GM21360 (cell line): Measurements from ENCODE around the gene UBASH3B.

Source experiments
- ATAC-seq: cut with Tn5 transposase; IDR thresholded peaks from one replicate; pipeline ENCODE4 v1.9.1; 2021; ENCODE audit warnings: mild to moderate bottlenecking, moderate library complexity; ENCODE audit not compliant: unreplicated experiment

UBASH3B gene

GRCh38 chr11:122750049-122750448 is 94.5 kb downstream of the UBASH3B start:
- ATAC-seq = no peak

GRCh38 chr11:122751292-122752070 is 96.0 kb downstream of the UBASH3B start:
- ATAC-seq = no peak

GRCh38 chr11:122754028-122754427 is 98.5 kb downstream of the UBASH3B start:
- no peak for ATAC-seq

GRCh38 chr11:122754553-122755322 is 99.2 kb downstream of the UBASH3B start:
- peak; percentile 58 for ATAC-seq

DNA sequence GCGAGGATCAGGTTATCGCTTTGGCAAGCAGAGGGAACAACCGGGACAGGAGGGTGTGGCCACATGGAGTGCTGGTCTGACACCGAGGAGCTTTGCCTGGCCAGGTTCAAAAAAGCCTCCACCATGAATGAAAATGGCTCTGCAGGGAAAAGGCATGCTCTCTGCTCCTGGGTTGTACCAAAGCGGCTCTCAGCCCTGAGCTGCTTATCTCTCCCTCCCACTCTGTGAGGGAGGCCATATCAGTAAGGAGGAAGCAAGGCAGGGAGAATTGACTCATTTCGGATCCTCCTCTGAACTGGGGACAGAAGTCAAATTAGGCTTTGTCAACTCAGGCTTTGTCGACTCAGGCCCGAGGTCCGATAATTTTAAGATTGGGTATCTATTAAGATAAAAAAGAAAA is 99.9 kb downstream of the UBASH3B start:
- no peak for ATAC-seq

GRCh38 chr11:122755941-122756340 is 100.4 kb downstream of the UBASH3B start:
- ATAC-seq = no peak

DNA sequence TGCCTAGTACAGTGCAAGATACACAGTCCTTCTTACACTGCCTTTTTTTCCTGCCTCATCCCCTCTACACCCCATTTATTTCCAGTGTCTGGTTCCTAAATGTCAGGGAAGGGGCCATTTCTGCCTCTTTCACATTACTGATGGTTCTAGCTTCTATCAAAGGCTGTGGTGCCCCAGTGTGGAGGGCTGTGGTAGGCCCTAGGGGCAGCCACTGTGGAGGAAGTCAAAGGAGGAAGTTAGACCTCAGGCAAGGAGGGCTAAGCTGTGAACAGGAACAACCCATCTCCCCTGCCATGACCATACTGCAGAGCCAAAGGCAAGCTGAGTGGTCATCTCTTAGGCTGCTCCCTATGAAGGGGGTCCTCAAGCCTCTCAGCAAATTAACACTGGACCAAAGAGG is 100.9 kb downstream of the UBASH3B start:
- no peak for ATAC-seq

- no peak for ATAC-seq
Measured at GRCh38 chr11:122757201-122757600, 101.7 kb downstream of the UBASH3B start.

GRCh38 chr11:122758339-122758738 is 102.8 kb downstream of the UBASH3B start:
- no peak for ATAC-seq

DNA sequence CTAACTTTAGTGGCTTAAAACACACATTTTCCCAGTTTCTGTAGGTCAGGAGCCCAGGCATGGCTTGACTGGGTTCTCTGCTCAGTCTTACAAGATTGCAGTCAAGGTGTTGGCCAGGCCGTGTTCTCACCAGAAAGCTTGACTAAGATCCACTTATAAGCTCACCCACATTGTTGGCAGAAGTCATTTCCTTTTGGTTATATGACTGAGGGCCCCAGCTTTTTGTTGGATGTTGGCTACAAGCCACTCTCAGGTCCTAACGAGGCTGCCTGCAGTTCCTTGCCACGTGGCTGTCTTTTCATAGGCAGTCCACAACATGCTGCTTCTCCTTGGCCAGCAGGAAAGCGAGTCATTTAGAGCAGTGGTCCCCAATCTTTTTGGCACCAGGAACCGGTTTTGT is 103.5 kb downstream of the UBASH3B start:
- no peak for ATAC-seq

GRCh38 chr11:122763108-122763507 is 107.6 kb downstream of the UBASH3B start:
- ATAC-seq = no peak

GRCh38 chr11:122764371-122765090 is 109.0 kb downstream of the UBASH3B start:
- no peak for ATAC-seq

DNA sequence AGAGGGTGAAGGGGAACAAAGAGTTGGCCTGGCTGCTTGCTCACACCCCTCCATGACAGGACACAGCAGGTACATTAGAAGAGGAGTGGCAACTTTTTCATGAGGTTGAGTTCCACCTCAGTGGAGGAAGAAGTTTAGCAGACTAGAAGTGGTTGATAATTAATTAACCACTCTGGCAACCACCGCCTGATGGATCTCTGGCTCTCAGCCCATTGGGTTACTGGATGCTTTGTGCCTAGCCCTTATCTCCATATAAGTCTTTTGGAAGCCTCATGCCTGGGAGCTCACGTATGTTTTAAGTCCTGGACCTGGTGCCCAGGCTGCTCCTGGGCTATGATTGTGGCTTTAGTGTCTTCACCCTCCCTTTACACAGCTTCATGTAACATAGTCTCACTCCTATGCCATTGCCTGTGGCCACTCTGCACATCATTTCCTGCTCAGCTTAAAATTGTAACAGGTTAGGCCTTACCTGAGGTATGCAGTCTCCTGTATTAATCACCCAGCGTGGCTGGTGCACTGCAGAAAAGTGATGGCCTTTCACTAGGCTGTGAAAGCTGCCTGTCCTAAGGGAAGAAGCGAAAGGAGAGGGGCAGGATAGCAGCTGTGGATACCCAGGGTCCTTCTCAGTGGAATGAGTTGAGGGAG is 110.1 kb downstream of the UBASH3B start:
- ATAC-seq = no peak

DNA sequence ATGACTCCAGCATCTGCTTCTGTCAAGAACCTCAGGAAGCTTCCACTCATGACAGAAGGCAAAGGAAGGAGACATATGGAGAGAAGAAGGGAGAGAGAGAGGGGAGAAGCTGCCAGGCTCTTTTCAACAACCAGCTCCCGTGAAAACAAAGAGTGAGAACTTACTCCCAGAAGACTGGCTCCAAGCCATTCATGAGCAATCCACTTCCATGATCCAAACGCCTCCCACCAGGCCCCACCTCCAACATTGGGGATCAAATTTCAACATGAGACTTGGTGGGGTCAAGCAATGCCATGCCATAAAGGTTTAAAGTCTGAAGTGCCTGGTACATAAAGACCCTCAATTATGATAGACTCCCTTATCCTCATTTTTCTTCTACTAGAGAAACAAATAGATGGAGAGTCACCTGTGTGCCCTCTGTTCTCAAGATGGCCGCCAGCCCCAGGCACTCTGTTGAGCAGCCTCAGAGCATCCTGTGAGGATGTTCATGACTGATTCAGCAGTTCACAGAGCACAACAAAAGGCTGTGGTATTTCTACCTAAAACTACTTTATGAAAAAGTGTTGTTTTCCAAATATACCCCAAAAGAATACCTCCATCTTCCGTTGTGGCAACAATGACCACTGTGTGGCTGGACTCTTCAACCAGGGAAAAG is 113.7 kb downstream of the UBASH3B start:
- no peak for ATAC-seq

DNA sequence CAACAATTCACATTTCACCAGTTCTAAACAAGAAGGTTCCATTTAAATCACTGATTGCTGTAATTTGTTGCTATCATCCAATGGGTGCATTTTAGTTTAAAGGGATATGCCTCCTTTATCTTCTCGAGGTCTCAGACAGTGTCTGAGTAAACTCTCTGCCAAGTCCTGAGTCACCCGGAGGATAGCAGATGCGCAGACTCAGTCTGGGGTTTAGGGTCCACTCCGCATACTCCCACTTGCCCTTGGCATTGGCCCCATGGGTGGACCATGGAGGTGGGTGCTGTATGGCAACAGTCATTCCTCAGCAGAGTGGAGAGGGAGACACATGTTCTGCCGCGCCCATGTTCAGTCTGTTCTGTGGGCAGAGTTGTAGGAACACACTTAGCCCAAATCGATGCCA is 117.4 kb downstream of the UBASH3B start:
- no peak for ATAC-seq

DNA sequence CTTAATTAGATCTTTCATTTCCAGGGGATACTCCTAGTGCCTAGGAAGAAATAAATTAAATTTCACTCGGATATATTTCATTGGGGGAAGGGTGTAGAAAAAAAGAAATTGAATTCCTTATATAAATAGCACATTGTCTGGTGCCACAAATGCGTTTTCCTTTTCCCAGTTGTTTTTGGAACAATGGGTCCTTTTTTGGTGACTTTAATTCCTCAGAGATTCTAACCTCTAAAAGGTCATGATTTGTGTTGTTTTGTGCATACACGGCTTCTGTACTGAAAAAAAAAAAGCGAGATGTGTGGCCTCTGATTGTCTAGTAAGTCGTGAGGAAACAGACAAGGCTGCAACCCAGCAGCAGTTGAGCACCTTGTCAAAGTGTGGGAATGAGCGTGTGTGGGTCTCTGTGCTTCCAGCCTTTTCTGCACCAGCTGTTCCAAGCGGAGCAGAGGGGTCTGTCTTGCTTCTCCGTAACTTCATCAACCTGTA is 118.3 kb downstream of the UBASH3B start:
- no peak for ATAC-seq

- no peak for ATAC-seq
Measured at GRCh38 chr11:122775675-122776271, 120.3 kb downstream of the UBASH3B start.

- ATAC-seq = no peak
Measured at GRCh38 chr11:122776546-122776945, 121.0 kb downstream of the UBASH3B start.

GRCh38 chr11:122777343-122777742 is 121.8 kb downstream of the UBASH3B start:
- no peak for ATAC-seq

DNA sequence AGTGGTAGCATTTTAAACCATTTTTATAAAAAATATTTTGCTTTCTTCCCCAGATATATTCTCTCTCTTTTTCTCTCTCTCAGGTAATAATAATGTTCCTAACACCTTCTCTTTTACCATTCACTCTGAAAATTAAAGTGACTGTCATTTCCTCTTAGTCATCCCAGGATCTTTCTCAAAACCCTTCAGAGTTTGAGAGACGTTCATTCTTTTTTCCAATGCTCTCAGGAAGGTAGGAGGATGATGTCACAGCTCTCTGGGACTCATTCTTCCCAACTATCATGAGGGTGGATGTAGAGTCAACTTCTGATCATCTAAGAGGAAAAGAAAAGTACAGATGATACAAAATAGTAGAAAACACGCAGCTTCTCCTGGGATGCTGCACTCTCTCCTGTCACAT is 122.6 kb downstream of the UBASH3B start:
- no peak for ATAC-seq
